Measurements from ENCODE around the gene TUBGCP6. TPM values are rescaled to one million over a fixed set of nuclear protein-coding genes. Genes with fewer than 3 reads are reported as not detected.

TUBGCP6 gene
- total RNA-seq, 1 donor from 2014 or later, result 48.5 TPM

GRCh38 chr22:50281384-50281760, 36.5 kb upstream of the TUBGCP6 start:
- no peaks in the 10 kb centered on the region for H3K9me3 ChIP-seq
- TF ChIP-seq CTCF (IDR thresholded peaks at IDR 0.05), result no peak
- intact Hi-C loops (cut with DNase I), result no loop called here

GRCh38 chr22:50280708-50281383, 36.0 kb upstream of the TUBGCP6 start:
- no peak overlapping the region for H3K27ac ChIP-seq
- DNase-seq, result no peak

More at GRCh38 chr22:50281384-50281760, 36.5 kb upstream of the TUBGCP6 start:
- no peak for ATAC-seq
- Histone ChIP-seq H3K4me3 (no peak overlapping the region), H3K27ac (no peak overlapping the region), H3K36me3 (peaks cover 95% of the 10 kb centered on the region), H3K27me3 (ENCODE audit: low read depth) (no peaks in the 10 kb centered on the region), H3K4me1 (peaks cover 20% of the 10 kb centered on the region)
- no peak for DNase-seq

DNA sequence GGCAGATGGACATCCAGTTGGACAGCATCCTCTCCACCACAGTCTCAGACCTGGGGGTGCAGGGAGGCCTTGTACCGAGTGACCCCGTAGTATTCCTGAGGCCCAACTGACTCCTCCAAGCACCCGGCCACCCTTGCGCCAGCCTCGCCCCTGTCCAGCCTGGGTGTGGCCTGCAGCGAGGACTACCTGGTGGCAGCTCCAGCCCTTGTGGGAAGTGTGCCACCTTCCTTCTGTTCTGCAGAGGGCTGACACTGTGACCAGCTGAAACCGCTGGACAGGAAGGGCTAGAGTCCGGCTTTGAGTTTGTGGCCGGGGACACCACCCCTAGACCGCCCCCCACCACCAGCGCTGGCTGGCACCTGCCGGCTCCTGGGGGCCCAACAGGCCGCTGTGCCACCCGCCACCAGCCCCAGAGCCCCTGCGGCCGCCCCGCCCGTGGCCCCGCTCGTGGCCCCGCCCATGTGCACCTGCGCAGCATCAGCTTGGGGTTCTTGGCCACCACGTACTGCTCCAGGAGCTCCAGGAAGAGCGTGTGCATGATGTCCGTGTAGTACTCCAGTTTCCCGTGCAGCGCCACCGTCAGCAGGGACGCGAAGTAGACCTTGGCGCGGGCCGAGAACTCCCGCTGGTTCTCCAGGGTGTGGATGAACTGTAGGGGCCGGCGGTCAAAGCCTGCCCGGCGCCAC, 35.3 kb upstream of the TUBGCP6 start:
- intact Hi-C loops (cut with DNase I), result no loop called here
- Histone ChIP-seq H3K27me3 (ENCODE audit: low read depth) (no peaks in the 10 kb centered on the region), H3K9me3 (no peaks in the 10 kb centered on the region), H3K36me3 (peaks cover 96% of the 10 kb centered on the region), H3K27ac (no peak overlapping the region), H3K4me1 (peaks cover 22% of the 10 kb centered on the region), H3K4me3 (no peak overlapping the region)
- DNase-seq (no peak), ATAC-seq (no peak)
- no peak for TF ChIP-seq CTCF (IDR thresholded peaks at IDR 0.05)

More at GRCh38 chr22:50280708-50281383, 36.0 kb upstream of the TUBGCP6 start:
- TF ChIP-seq CTCF (IDR thresholded peaks at IDR 0.05), result no peak
- H3K4me3 ChIP-seq, result no peak overlapping the region
- intact Hi-C loops (cut with DNase I), result no loop called here
- peaks cover 93% of the 10 kb centered on the region for H3K36me3 ChIP-seq
- no peak for ATAC-seq
- H3K4me1 ChIP-seq, result peaks cover 22% of the 10 kb centered on the region
- H3K27me3 ChIP-seq (ENCODE audit: low read depth), result no peaks in the 10 kb centered on the region
- no peaks in the 10 kb centered on the region for H3K9me3 ChIP-seq

GRCh38 chr22:50278956-50279619, 34.3 kb upstream of the TUBGCP6 start:
- no peak for TF ChIP-seq CTCF (IDR thresholded peaks at IDR 0.05)
- ATAC-seq (no peak), DNase-seq (no peak)
- intact Hi-C loops (cut with DNase I), result loop anchor here (10.0 kb wide), 1 partner anchor 46 kb away; the partner anchor contains the start of gene DENND6B
- Histone ChIP-seq H3K27me3 (ENCODE audit: low read depth) (no peaks in the 10 kb centered on the region), H3K36me3 (peaks cover 91% of the 10 kb centered on the region), H3K27ac (no peak overlapping the region), H3K4me3 (no peak overlapping the region), H3K4me1 (peaks cover 22% of the 10 kb centered on the region), H3K9me3 (no peaks in the 10 kb centered on the region)

DNA sequence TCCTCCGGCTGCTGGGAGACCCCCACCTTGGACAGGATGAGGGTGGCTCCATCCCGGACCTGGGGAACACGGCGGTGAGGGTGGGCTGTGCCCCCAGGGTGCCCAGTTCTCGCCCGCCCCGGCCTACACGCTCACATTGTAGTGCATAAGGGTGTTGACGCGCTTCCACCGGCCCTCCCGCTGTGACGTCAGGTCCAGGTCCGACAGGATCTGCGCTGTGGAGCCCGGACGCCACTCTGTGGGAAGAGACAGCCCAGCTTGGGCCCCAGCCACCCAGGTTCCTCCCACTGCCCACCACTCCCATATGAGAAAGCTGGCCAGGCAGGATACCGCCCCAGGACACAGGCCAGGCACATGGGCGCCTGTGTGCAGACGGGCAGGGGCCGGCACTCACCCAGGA, 33.6 kb upstream of the TUBGCP6 start:
- H3K36me3 ChIP-seq, result peaks cover 85% of the 10 kb centered on the region
- no peak overlapping the region for H3K27ac ChIP-seq
- intact Hi-C loops (cut with DNase I), result loop anchor here (10.0 kb wide), 1 partner anchor 46 kb away; the partner anchor contains the start of gene DENND6B
- no peak overlapping the region for H3K4me3 ChIP-seq
- peaks cover 22% of the 10 kb centered on the region for H3K4me1 ChIP-seq
- no peaks in the 10 kb centered on the region for H3K9me3 ChIP-seq
- DNase-seq (no peak), ATAC-seq (no peak)
- no peak for TF ChIP-seq CTCF (IDR thresholded peaks at IDR 0.05)
- no peaks in the 10 kb centered on the region for H3K27me3 ChIP-seq (ENCODE audit: low read depth)
